Measurements from ENCODE around the gene KIF5B.
"Not testable (repeated sequence)": the region's sequence is repeated elsewhere in the genome, so short reads cannot be mapped to it uniquely, and the experiment has no call there.

The KIF5B gene

GRCh38 chr10:32060347-32060746 lies 4.1 kb upstream of the KIF5B start:
- in situ Hi-C loops (cut with MboI; ENCODE audit: low pct_unique_long_range_greater_than_20kb, low sequenced_read_pairs, unreplicated experiment): loop anchor here (25.0 kb wide), 1 partner anchor 302 kb away; no protein-coding TSS in a partner anchor
- no peak for DNase-seq (ENCODE audit: low spot score)
- no peak for TF ChIP-seq CTCF (IDR thresholded peaks at IDR 0.05; ENCODE audit: extremely low read depth, insufficient read depth, missing control alignments)

GRCh38 chr10:32059472-32059871 lies 3.2 kb upstream of the KIF5B start:
- no peak for TF ChIP-seq CTCF (IDR thresholded peaks at IDR 0.05; ENCODE audit: extremely low read depth, insufficient read depth, missing control alignments)
- DNase-seq (ENCODE audit: low spot score): no peak
- in situ Hi-C loops (cut with MboI; ENCODE audit: low pct_unique_long_range_greater_than_20kb, low sequenced_read_pairs, unreplicated experiment): loop anchor here (25.0 kb wide), 1 partner anchor 303 kb away; no protein-coding TSS in a partner anchor

GRCh38 chr10:32057036-32057372 lies 779 bp upstream of the KIF5B start:
- in situ Hi-C loops (cut with MboI; ENCODE audit: low pct_unique_long_range_greater_than_20kb, low sequenced_read_pairs, unreplicated experiment): loop anchor here (25.0 kb wide), 1 partner anchor 305 kb away; no protein-coding TSS in a partner anchor
- no peak for DNase-seq (ENCODE audit: low spot score)
- TF ChIP-seq CTCF (IDR thresholded peaks at IDR 0.05; ENCODE audit: extremely low read depth, insufficient read depth, missing control alignments): no peak

GRCh38 chr10:32055478-32056135 lies 618 bp downstream of the KIF5B start:
- in situ Hi-C loops (cut with MboI; ENCODE audit: low pct_unique_long_range_greater_than_20kb, low sequenced_read_pairs, unreplicated experiment): loop anchor here (25.0 kb wide), 1 partner anchor 307 kb away; no protein-coding TSS in a partner anchor
- peak; percentile 3 for TF ChIP-seq CTCF (IDR thresholded peaks at IDR 0.05; ENCODE audit: extremely low read depth, insufficient read depth, missing control alignments)
- DNase-seq (ENCODE audit: low spot score): peak; percentile 73

GRCh38 chr10:32054094-32054493 lies 2.1 kb downstream of the KIF5B start:
- in situ Hi-C loops (cut with MboI; ENCODE audit: low pct_unique_long_range_greater_than_20kb, low sequenced_read_pairs, unreplicated experiment): loop anchor here (25.0 kb wide), 1 partner anchor 308 kb away; no protein-coding TSS in a partner anchor
- DNase-seq (ENCODE audit: low spot score): no peak
- TF ChIP-seq CTCF (IDR thresholded peaks at IDR 0.05; ENCODE audit: extremely low read depth, insufficient read depth, missing control alignments): no peak

- not testable (repeated sequence) for DNase-seq (ENCODE audit: low spot score)
- in situ Hi-C loops (cut with MboI; ENCODE audit: low pct_unique_long_range_greater_than_20kb, low sequenced_read_pairs, unreplicated experiment): loop anchor here (25.0 kb wide), 1 partner anchor 309 kb away; no protein-coding TSS in a partner anchor
These were observed 2.8 kb downstream of the KIF5B start for GRCh38 chr10:32053392-32053791.

- in situ Hi-C loops (cut with MboI; ENCODE audit: low pct_unique_long_range_greater_than_20kb, low sequenced_read_pairs, unreplicated experiment): loop anchor here (25.0 kb wide), 1 partner anchor 310 kb away; no protein-coding TSS in a partner anchor
- TF ChIP-seq CTCF (IDR thresholded peaks at IDR 0.05; ENCODE audit: extremely low read depth, insufficient read depth, missing control alignments): no peak
- no peak for DNase-seq (ENCODE audit: low spot score)
These were observed 4.3 kb downstream of the KIF5B start for GRCh38 chr10:32051926-32052325.
